Right lobe of liver (tissue), 4 donors: ENCODE results near the gene KCNC1.

Experiments used
- CTCF ChIP-seq, 4 donors: fragments of 200-600 bp in 3 of 4; fragments of 450-650 bp in 1 of 4; IDR thresholded peaks; one replicate each; pipeline versions ENCODE4 v1.5.1 to v1.8.0; 2016 to 2022; ENCODE audit warnings: antibody characterized with exemption in 4 of 4, mild to moderate bottlenecking in 2 of 4
- POLR2A ChIP-seq: fragments of 450-650 bp; IDR thresholded peaks from one replicate; pipeline ENCODE4 v1.6.1; 2017; ENCODE audit warnings: antibody characterized with exemption, mild to moderate bottlenecking
- donor health status: DM: no; HTN: no; CAD: no.
- donor health status: DM: no; HTN: no; CAD: no.
- donor health status: DM: no; HTN: yes; CAD: no.

- TF ChIP-seq CTCF (IDR thresholded peaks at IDR 0.05), result no peak
- no peak for TF ChIP-seq POLR2A
These were observed 5.4 kb downstream of the KCNC1 start for GRCh38 chr11:17739945-17740338.
